ENCODE data around the gene RAB33A.

The RAB33A gene

DNA sequence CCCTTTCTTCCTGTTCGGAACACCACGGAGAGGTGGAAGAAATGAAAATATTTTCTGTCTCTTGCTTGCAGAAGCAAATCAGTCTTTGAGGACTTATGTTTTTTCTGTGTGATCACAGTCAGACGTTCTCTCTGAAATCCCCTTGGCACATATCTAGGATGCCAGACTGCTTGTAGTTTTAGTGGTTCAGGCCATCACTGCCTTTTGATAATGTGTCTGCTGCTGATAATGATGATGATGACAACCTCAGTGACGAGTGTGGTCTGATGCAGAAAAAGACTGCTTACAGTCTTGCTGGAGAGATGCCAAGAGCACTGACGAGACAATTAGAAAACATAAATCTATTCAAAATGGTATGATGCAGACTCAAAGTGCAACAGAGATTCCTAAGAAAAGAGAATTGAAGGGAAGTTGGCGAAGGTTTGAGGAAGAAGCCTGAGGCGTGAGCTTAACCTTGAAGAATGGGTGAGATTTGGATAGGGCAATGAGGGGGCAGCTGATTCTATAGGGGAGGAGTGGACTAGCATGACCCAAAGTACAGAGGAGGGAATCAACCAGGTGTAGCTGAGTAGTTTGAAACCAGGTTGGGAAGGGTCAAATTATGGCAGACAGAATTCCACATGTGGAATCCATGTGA, 7.9 kb downstream of the RAB33A start:
- TF ChIP-seq ZNF335 (tag by site-specific recombination; conservative IDR thresholded peaks at IDR 0.05) (peak; percentile 53), ZNF549 (tag by site-specific recombination; IDR thresholded peaks at IDR 0.05) (no peak), ZNF837 (tag by site-specific recombination; IDR thresholded peaks at IDR 0.05) (no peak), ZNF560 (tag by site-specific recombination; IDR thresholded peaks at IDR 0.05; ENCODE audit: borderline replicate concordance) (no peak), ZNF366 (tag by site-specific recombination; conservative IDR thresholded peaks at IDR 0.05) (peak; percentile 11; the same call in 1 of the 2 replicates), ZNF112 (tag by site-specific recombination; IDR thresholded peaks at IDR 0.05) (no peak), ZNF629 (tag by site-specific recombination; IDR thresholded peaks at IDR 0.05) (peak; percentile 58; the same call in 1 of the 2 replicates), ZNF2 (tag by site-specific recombination; IDR thresholded peaks at IDR 0.05) (no peak), BCL6B (tag by site-specific recombination; IDR thresholded peaks at IDR 0.05) (no peak), ZBTB17 (tag by site-specific recombination; IDR thresholded peaks at IDR 0.05) (peak; percentile 40; the same call in 1 of the 2 replicates), ZBTB20 (tag by site-specific recombination; IDR thresholded peaks at IDR 0.05) (no peak), BCL11B (tag by site-specific recombination; IDR thresholded peaks at IDR 0.05; ENCODE audit: low read depth) (no peak), ZNF791 (tag by site-specific recombination; IDR thresholded peaks at IDR 0.05) (no peak), ZBTB48 (tag by site-specific recombination; IDR thresholded peaks at IDR 0.05) (no peak), PRDM10 (tag by site-specific recombination; IDR thresholded peaks at IDR 0.05) (peak; percentile 45; the same call in 1 of the 2 replicates), ZEB2 (tag by site-specific recombination; IDR thresholded peaks at IDR 0.05) (0 out of 2 replicates have a peak, but pooled peaks have one; percentile 29), ZNF184 (tag by site-specific recombination; IDR thresholded peaks at IDR 0.05) (no peak), ZNF302 (tag by site-specific recombination; IDR thresholded peaks at IDR 0.05; ENCODE audit: low read depth) (no peak), ZNF514 (tag by site-specific recombination; IDR thresholded peaks at IDR 0.05) (no peak), HOXD13 (CRISPR knock-in tag; IDR thresholded peaks at IDR 0.05; ENCODE audit: borderline replicate concordance) (no peak), EGR2 (tag by site-specific recombination; IDR thresholded peaks at IDR 0.05; ENCODE audit: low read depth) (no peak)
- TF ChIP-seq, protein P1, sequence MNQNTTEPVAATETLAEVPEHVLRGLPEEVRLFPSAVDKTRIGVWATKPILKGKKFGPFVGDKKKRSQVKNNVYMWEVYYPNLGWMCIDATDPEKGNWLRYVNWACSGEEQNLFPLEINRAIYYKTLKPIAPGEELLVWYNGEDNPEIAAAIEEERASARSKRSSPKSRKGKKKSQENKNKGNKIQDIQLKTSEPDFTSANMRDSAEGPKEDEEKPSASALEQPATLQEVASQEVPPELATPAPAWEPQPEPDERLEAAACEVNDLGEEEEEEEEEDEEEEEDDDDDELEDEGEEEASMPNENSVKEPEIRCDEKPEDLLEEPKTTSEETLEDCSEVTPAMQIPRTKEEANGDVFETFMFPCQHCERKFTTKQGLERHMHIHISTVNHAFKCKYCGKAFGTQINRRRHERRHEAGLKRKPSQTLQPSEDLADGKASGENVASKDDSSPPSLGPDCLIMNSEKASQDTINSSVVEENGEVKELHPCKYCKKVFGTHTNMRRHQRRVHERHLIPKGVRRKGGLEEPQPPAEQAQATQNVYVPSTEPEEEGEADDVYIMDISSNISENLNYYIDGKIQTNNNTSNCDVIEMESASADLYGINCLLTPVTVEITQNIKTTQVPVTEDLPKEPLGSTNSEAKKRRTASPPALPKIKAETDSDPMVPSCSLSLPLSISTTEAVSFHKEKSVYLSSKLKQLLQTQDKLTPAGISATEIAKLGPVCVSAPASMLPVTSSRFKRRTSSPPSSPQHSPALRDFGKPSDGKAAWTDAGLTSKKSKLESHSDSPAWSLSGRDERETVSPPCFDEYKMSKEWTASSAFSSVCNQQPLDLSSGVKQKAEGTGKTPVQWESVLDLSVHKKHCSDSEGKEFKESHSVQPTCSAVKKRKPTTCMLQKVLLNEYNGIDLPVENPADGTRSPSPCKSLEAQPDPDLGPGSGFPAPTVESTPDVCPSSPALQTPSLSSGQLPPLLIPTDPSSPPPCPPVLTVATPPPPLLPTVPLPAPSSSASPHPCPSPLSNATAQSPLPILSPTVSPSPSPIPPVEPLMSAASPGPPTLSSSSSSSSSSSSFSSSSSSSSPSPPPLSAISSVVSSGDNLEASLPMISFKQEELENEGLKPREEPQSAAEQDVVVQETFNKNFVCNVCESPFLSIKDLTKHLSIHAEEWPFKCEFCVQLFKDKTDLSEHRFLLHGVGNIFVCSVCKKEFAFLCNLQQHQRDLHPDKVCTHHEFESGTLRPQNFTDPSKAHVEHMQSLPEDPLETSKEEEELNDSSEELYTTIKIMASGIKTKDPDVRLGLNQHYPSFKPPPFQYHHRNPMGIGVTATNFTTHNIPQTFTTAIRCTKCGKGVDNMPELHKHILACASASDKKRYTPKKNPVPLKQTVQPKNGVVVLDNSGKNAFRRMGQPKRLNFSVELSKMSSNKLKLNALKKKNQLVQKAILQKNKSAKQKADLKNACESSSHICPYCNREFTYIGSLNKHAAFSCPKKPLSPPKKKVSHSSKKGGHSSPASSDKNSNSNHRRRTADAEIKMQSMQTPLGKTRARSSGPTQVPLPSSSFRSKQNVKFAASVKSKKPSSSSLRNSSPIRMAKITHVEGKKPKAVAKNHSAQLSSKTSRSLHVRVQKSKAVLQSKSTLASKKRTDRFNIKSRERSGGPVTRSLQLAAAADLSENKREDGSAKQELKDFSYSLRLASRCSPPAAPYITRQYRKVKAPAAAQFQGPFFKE (tag by site-specific recombination; IDR thresholded peaks at IDR 0.05; ENCODE audit: borderline replicate concordance): no peak
- TF ChIP-seq, protein P2, sequence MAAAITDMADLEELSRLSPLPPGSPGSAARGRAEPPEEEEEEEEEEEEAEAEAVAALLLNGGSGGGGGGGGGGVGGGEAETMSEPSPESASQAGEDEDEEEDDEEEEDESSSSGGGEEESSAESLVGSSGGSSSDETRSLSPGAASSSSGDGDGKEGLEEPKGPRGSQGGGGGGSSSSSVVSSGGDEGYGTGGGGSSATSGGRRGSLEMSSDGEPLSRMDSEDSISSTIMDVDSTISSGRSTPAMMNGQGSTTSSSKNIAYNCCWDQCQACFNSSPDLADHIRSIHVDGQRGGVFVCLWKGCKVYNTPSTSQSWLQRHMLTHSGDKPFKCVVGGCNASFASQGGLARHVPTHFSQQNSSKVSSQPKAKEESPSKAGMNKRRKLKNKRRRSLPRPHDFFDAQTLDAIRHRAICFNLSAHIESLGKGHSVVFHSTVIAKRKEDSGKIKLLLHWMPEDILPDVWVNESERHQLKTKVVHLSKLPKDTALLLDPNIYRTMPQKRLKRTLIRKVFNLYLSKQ (tag by site-specific recombination; IDR thresholded peaks at IDR 0.05; ENCODE audit: borderline replicate concordance): no peak
- Histone ChIP-seq H3K4me1 (ENCODE audit: control insufficient read depth, insufficient read depth, low read length) (peaks cover 6% of the 10 kb centered on the region; the same call in 1 of the 2 replicates), H3K9me3 (ENCODE audit: control insufficient read depth, insufficient read depth, low read depth, low read length) (no peaks in the 10 kb centered on the region), H3K36me3 (ENCODE audit: control insufficient read depth in 2 of 2, insufficient read depth in 1 of 2, low read length in 2 of 2) (no peaks in the 10 kb centered on the region), H3K4me3 (ENCODE audit: low read depth, low read length) (no peak overlapping the region), H3K27ac (ENCODE audit: extremely low read depth, low read depth, low read length) (no peak overlapping the region)
- CTCF ChIA-PET: interaction anchor here (1.0 kb wide), 1 partner anchor 60 kb away, joined by 3 read pairs; no protein-coding TSS in a partner anchor
- POLR2A ChIA-PET: interaction anchor here (1.1 kb wide), 1 partner anchor 14 kb away, joined by 3 read pairs; the partner anchor contains the start of gene AIFM1
